Endothelial cell of hepatic sinusoid (primary cell): ENCODE measurements around the gene ARHGEF19.
"Not testable (repeated sequence)": the region's sequence is repeated elsewhere in the genome, so short reads cannot be mapped to it uniquely, and the experiment has no call there.

Experiments
- in situ Hi-C: cut with HindIII; loops from 2 replicates; pipeline ENCODE4 v1.10.0; 2017; ENCODE audit warnings: low sequenced_read_pairs

The ARHGEF19 gene

DNA sequence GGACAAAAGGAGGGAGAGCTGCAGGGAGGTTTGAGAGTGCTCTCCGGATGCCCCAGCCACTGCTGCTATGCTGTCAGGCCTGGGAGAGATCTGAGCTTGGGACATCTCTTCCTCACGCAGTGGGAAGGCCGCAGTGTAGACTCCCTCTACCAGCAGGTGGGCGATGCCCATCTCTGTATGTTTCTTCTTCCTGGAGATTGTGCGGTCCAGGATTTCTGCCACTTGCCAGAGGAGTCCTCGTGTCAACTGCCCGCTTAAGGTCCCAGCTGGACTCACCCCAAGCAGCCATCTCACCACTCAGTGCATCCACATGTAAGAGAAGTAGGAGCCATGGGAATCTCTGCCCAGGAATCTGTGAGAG lies 13.7 kb upstream of the ARHGEF19 start:
- in situ Hi-C loops = no loop called here

- in situ Hi-C loops = no loop called here
Measured at GRCh38 chr1:16224472-16224871, 12.0 kb upstream of the ARHGEF19 start.

GRCh38 chr1:16222716-16223115 lies 10.3 kb upstream of the ARHGEF19 start:
- in situ Hi-C loops = not testable (repeated sequence)

GRCh38 chr1:16221499-16221898 lies 9.0 kb upstream of the ARHGEF19 start:
- in situ Hi-C loops = no loop called here

GRCh38 chr1:16219968-16220500 lies 7.6 kb upstream of the ARHGEF19 start:
- in situ Hi-C loops = loop anchor here (5.0 kb wide), 2 partner anchors 93 to 153 kb away; no protein-coding TSS in a partner anchor

DNA sequence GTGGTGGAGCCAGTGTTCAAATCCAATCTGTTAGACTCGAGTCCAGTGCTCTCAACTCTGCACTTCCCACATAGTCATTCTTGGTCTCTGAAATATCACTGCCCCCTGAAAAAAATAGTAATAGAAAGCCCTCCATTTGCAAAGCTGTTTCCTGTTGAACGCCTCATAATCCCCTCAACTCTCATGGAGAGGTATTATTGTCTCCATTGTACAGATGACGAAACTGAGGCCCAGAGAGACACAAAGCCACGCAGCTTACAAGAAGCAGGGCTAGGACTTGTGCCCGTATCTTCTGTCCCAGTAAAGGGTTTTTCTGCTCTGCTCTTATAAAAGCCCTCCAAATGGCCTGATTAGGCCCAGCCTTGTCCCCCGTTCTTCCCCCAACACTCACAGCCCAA lies 6.2 kb upstream of the ARHGEF19 start:
- in situ Hi-C loops = loop anchor here (5.0 kb wide), 2 partner anchors 91 to 151 kb away; no protein-coding TSS in a partner anchor

GRCh38 chr1:16218014-16218673 lies 5.7 kb upstream of the ARHGEF19 start:
- in situ Hi-C loops = loop anchor here (5.0 kb wide), 2 partner anchors 91 to 151 kb away; no protein-coding TSS in a partner anchor

- in situ Hi-C loops = loop anchor here (5.0 kb wide), 2 partner anchors 90 to 150 kb away; no protein-coding TSS in a partner anchor
Measured at GRCh38 chr1:16217061-16217785, 4.8 kb upstream of the ARHGEF19 start.

GRCh38 chr1:16215882-16216753 lies 3.7 kb upstream of the ARHGEF19 start:
- in situ Hi-C loops = loop anchor here (5.0 kb wide), 2 partner anchors 89 to 149 kb away; no protein-coding TSS in a partner anchor

DNA sequence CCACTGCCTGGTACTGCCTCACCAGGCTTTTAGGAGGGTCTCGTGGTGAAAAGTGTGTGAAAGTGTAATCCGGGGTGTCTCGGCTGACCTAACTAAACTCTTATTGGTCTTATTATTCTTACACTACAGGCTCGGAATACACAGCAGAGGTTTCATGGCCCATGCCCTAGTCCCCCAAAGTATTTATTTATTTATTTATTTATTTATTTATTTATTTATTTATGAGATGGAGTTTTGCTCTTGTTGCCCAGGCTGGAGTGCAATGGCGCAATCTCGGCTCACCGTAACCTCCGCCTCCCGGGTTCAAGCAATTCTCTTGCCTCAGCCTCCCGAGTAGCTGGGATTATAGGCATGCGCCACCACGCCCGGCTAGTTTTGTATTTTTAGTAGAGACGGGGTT lies 2.8 kb upstream of the ARHGEF19 start:
- in situ Hi-C loops = loop anchor here (5.0 kb wide), 2 partner anchors 88 to 148 kb away; no protein-coding TSS in a partner anchor

- in situ Hi-C loops = not testable (repeated sequence)
Measured at GRCh38 chr1:16213544-16213943, 1.1 kb upstream of the ARHGEF19 start.

DNA sequence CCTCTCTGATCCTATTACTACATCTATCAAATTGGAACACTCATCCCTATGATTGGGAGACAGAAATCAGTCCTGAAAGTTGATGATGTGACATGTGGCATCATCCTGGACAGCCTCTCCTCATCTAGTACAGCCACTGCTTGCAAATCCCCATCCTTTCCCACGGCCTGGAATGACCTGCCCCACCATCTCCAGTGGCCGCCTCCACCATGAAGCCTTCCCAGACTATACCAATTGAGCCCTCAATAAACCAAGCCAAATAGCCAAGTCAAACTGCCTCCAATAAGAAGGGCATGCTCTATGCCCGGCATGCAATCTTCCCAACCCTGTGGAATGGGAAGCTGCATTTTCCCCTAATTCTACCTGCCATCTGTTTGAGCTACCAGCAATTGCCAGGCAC lies 561 bp upstream of the ARHGEF19 start:
- in situ Hi-C loops = no loop called here

- in situ Hi-C loops = no loop called here
Measured at GRCh38 chr1:16211824-16212223, 628 bp downstream of the ARHGEF19 start.

- in situ Hi-C loops = no loop called here
Measured at GRCh38 chr1:16210581-16210980, 1.9 kb downstream of the ARHGEF19 start.

DNA sequence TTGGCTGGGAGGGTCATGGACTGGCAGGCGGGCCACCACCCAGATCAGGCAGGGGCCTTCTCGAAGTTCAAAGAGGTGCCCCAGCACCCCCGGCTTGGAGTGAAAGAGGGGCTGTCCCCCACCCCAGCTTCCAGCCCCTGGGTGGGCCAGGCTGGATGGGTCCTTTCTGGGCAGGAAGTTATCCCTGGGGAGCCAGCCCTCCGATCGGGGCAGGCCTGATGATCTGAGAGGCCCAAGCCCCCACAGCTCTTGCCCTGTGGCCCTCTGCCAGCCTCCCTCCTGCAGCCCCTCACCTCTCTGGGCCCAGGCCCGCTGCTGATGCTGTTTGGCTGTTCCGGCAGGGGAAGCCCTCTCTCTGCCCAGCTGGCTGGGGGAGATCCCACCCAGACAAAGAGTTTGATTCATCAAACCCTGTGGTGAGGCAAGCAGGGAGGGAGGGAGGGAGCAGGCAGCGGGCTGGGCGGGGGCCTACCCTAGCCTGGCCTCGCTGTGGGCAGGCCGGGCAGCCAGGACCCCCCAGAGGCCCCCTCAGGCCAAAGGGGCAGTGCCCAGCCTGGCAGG lies 2.5 kb downstream of the ARHGEF19 start:
- in situ Hi-C loops = no loop called here

DNA sequence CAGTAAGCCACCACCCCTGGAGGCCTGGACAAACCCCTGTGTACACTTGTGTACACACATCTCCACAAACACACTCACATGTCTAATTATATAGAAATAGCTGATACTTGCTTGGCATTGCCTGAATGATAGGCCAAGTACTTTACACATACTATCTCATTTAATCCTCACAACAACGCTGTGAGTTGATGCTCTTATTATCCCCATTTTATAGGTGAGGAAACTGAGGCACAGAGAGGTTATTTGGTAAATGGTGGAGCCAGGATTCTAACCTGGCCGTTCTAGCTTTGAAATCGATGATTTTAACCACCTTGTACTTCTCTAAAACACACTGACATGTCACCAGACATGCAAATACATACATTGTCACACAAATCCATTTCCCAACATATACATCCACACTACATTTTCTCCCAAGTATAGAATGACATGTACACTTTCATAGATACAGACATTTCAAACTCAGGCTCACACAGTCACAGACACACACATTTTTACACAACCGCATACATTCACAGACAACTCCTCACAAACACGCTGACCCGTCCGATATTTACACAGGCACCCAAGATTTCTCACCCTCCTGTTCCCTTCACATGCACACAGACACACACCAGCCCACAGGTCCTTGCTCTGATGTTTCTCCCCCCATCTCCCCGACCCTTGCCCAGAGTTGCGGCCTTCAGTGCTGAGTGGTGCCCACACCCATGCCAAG lies 3.2 kb downstream of the ARHGEF19 start:
- in situ Hi-C loops = no loop called here

GRCh38 chr1:16208270-16208987 lies 4.0 kb downstream of the ARHGEF19 start:
- in situ Hi-C loops = no loop called here

GRCh38 chr1:16207318-16208269 lies 4.9 kb downstream of the ARHGEF19 start:
- in situ Hi-C loops = no loop called here
